Measurements from ENCODE around the gene ZFP64.

DNA sequence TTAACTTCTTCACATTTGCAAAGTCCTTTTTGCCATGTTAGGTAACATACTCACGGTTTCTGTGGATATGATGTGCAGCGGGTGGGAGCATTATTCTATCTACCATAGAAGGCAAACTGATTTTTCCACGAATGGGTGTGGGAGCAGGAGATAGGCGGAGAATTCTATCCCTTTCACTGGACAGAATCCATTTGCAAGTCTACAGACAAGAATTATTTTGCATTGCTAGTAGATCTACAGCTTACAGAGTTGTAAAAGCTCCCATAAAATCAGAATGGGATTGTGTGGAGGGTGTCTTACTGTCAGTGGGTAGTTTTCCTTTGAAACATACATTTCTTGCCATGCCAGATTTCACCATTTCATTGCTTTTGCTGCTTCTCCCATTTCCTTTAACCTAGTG is 22.4 kb upstream of the ZFP64 start:
- TF ChIP-seq REST (IDR thresholded peaks at IDR 0.05; ENCODE audit: insufficient read depth in 1 of 2, low read depth in 2 of 2, low read length in 2 of 2) (no peak), POLR2AphosphoS5 (IDR thresholded peaks at IDR 0.05; ENCODE audit: low read depth, low read length) (no peak), TAF1 (IDR thresholded peaks at IDR 0.05; ENCODE audit: borderline replicate concordance, insufficient read depth, low read length) (no peak), SIN3A (IDR thresholded peaks at IDR 0.05; ENCODE audit: borderline replicate concordance, insufficient read depth, low read length) (no peak), FOXP2 (optimal IDR thresholded peaks at IDR 0.05; ENCODE audit: borderline replicate concordance, extremely low read depth, extremely low read length, insufficient read depth) (no peak)

All from PFSK-1 (cell line).